ENCODE data around the gene VIPAS39.

The VIPAS39 gene

GRCh38 chr14:77458249-77458950 is 999 bp upstream of the VIPAS39 start:
- peaks cover 27% of the 10 kb centered on the region for H3K36me3 ChIP-seq (replicated peaks; ENCODE audit: low read depth, low read length)
- H3K79me2 ChIP-seq (ENCODE audit: low read length) = peaks cover 45% of the 10 kb centered on the region
- peak overlapping the region; percentile 98 for H3K4me3 ChIP-seq (ENCODE audit: low read length)
- TF ChIP-seq, protein P1, sequence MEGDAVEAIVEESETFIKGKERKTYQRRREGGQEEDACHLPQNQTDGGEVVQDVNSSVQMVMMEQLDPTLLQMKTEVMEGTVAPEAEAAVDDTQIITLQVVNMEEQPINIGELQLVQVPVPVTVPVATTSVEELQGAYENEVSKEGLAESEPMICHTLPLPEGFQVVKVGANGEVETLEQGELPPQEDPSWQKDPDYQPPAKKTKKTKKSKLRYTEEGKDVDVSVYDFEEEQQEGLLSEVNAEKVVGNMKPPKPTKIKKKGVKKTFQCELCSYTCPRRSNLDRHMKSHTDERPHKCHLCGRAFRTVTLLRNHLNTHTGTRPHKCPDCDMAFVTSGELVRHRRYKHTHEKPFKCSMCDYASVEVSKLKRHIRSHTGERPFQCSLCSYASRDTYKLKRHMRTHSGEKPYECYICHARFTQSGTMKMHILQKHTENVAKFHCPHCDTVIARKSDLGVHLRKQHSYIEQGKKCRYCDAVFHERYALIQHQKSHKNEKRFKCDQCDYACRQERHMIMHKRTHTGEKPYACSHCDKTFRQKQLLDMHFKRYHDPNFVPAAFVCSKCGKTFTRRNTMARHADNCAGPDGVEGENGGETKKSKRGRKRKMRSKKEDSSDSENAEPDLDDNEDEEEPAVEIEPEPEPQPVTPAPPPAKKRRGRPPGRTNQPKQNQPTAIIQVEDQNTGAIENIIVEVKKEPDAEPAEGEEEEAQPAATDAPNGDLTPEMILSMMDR (IDR thresholded peaks at IDR 0.05; ENCODE audit: low read depth, low read length) = no peak
- TF ChIP-seq EZH2phosphoT487 (IDR thresholded peaks at IDR 0.05; ENCODE audit: low read depth) = no peak
- peak overlapping the region; percentile 90 for H3K9ac ChIP-seq (ENCODE audit: low read length)
- peak overlapping the region; percentile 99 for H3K4me2 ChIP-seq (ENCODE audit: low read length)
- H3K9me3 ChIP-seq (ENCODE audit: insufficient read depth, low read length) = no peaks in the 10 kb centered on the region
- H2AFZ ChIP-seq (ENCODE audit: low read depth, low read length) = peak overlapping the region; percentile 99; the same call in 1 of the 2 replicates
- peaks cover 11% of the 10 kb centered on the region for H4K20me1 ChIP-seq (ENCODE audit: insufficient read depth, low read length)
- peaks cover 14% of the 10 kb centered on the region for H3K4me1 ChIP-seq (ENCODE audit: low read length)
- no peaks in the 10 kb centered on the region for H3K27me3 ChIP-seq (ENCODE audit: low read depth, low read length)
- H3K27ac ChIP-seq (ENCODE audit: low read length) = peak overlapping the region; percentile 73

DNA sequence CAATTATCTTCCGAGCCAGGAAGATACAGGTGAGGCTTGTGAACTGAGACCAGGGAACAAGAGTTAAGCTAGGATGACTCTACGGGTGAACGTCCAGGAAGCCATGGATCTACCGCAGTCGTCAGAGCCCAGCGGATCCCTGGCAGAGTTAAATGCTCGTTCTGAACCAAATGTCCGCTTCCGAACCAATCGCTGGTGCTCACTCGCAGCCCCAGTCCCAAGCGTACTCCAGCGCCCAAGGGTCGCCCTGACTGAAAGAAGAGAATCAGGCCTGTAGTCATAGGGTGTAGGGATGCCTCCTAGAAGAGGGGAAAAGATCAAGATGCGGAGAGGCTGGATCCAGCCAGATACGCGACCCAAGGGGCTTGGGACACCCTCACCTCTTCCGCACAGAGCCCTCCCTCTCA is 283 bp downstream of the VIPAS39 start:
- no peaks in the 10 kb centered on the region for H3K9me3 ChIP-seq (ENCODE audit: insufficient read depth, low read length)
- peaks cover 11% of the 10 kb centered on the region for H4K20me1 ChIP-seq (ENCODE audit: insufficient read depth, low read length)
- peaks cover 28% of the 10 kb centered on the region for H3K36me3 ChIP-seq (replicated peaks; ENCODE audit: low read depth, low read length)
- TF ChIP-seq EZH2phosphoT487 (IDR thresholded peaks at IDR 0.05; ENCODE audit: low read depth) = no peak
- TF ChIP-seq, protein P1 (IDR thresholded peaks at IDR 0.05; ENCODE audit: low read depth, low read length) = no peak
- no peaks in the 10 kb centered on the region for H3K27me3 ChIP-seq (ENCODE audit: low read depth, low read length)
- H3K79me2 ChIP-seq (ENCODE audit: low read length) = peaks cover 45% of the 10 kb centered on the region
- peak overlapping the region; percentile 96 for H3K4me2 ChIP-seq (ENCODE audit: low read length)
- H3K27ac ChIP-seq (ENCODE audit: low read length) = peak overlapping the region; percentile 21
- H3K4me1 ChIP-seq (ENCODE audit: low read length) = peaks cover 14% of the 10 kb centered on the region
- peak overlapping the region; percentile 90 for H3K9ac ChIP-seq (ENCODE audit: low read length)
- H3K4me3 ChIP-seq (ENCODE audit: low read length) = peak overlapping the region; percentile 98
- H2AFZ ChIP-seq (ENCODE audit: low read depth, low read length) = peak overlapping the region; percentile 56

- Histone ChIP-seq H3K27ac (ENCODE audit: low read length) (no peak overlapping the region), H3K4me1 (ENCODE audit: low read length) (peaks cover 14% of the 10 kb centered on the region), H3K4me3 (ENCODE audit: low read length) (peak overlapping the region; percentile 98), H4K20me1 (ENCODE audit: insufficient read depth, low read length) (peaks cover 11% of the 10 kb centered on the region), H3K9me3 (ENCODE audit: insufficient read depth, low read length) (no peaks in the 10 kb centered on the region), H3K9ac (ENCODE audit: low read length) (peak overlapping the region; percentile 90), H3K79me2 (ENCODE audit: low read length) (peaks cover 38% of the 10 kb centered on the region), H3K27me3 (ENCODE audit: low read depth, low read length) (no peaks in the 10 kb centered on the region), H3K4me2 (ENCODE audit: low read length) (peak overlapping the region; percentile 96), H2AFZ (ENCODE audit: low read depth, low read length) (no peak overlapping the region), H3K36me3 (replicated peaks; ENCODE audit: low read depth, low read length) (peaks cover 28% of the 10 kb centered on the region)
- TF ChIP-seq, protein P1 (IDR thresholded peaks at IDR 0.05; ENCODE audit: low read depth, low read length) = no peak
- no peak for TF ChIP-seq EZH2phosphoT487 (IDR thresholded peaks at IDR 0.05; ENCODE audit: low read depth)
Observed at GRCh38 chr14:77455966-77456640, 1.3 kb downstream of the VIPAS39 start.

- no peaks in the 10 kb centered on the region for H4K20me1 ChIP-seq (ENCODE audit: insufficient read depth, low read length)
- H3K27ac ChIP-seq (ENCODE audit: low read length) = no peak overlapping the region
- no peak overlapping the region for H3K9ac ChIP-seq (ENCODE audit: low read length)
- H3K4me1 ChIP-seq (ENCODE audit: low read length) = no peaks in the 10 kb centered on the region
- no peaks in the 10 kb centered on the region for H3K9me3 ChIP-seq (ENCODE audit: insufficient read depth, low read length)
- no peak overlapping the region for H2AFZ ChIP-seq (ENCODE audit: low read depth, low read length)
- peaks cover 30% of the 10 kb centered on the region for H3K36me3 ChIP-seq (replicated peaks; ENCODE audit: low read depth, low read length)
- no peak for TF ChIP-seq EZH2phosphoT487 (IDR thresholded peaks at IDR 0.05; ENCODE audit: low read depth)
- TF ChIP-seq, protein P1 (IDR thresholded peaks at IDR 0.05; ENCODE audit: low read depth, low read length) = no peak
- H3K27me3 ChIP-seq (ENCODE audit: low read depth, low read length) = no peaks in the 10 kb centered on the region
- no peaks in the 10 kb centered on the region for H3K79me2 ChIP-seq (ENCODE audit: low read length)
- no peak overlapping the region for H3K4me3 ChIP-seq (ENCODE audit: low read length)
- no peak overlapping the region for H3K4me2 ChIP-seq (ENCODE audit: low read length)
Observed at GRCh38 chr14:77442196-77442595, 15.2 kb downstream of the VIPAS39 start.

All from OCI-LY3 (cell line).